ENCODE results near the gene ZSWIM6. TPM values are rescaled to one million over a fixed set of nuclear protein-coding genes. Genes with fewer than 3 reads are reported as not detected.

Gene ZSWIM6
- 26.6 and 44.1 TPM in 2 replicates for total RNA-seq

GRCh38 chr5:61331407-61332357 lies at the start of gene ZSWIM6:
Gene ZSWIM6, plus strand, starts transcription at chr5:61332258. Its CDS starts 15 bp downstream, at chr5:61332273.

Other genes starting within 250 kb of the ZSWIM6 start
- 48.7 and 72.1 TPM in 2 replicates for gene SMIM15, start 169.8 kb upstream of the ZSWIM6 start, total RNA-seq